ENCODE results near the gene TSPAN16.

DNA sequence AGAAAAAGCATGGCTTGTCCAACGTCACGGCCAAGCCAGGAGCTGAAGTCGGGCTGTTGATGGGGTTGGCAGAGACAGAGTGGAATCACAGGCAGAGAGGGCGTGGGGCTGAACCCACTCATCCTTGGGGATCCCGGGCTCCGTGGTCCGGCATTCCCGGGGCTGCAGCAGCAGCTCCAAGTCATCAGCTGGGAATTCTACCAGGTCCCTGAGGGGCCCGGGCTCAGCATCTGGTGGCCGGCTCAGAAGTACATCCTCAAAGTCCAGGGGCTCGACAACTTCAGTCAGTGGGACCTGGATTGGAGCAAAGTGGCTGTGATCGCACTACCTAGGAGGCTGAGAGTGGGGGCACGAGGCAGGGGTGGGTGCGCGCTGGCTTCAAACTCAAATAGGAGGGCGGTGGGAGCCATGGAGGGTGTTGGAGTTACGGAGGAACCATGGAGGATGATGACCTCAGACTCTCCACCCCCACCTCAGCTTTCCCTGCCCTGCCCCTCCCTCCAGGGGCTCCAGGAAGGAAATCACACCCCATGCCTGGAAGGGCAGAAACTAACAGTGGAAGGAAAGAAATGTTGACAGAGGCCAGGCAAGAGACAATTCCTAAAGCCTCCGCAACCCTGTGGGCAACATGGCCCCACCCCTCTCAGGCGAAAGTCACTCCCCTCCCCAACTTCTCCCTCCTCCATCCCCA, 43.1 kb upstream of the TSPAN16 start:
- TF ChIP-seq CTCF (IDR thresholded peaks at IDR 0.05) (no peak), POLR2A (IDR thresholded peaks at IDR 0.05) (no peak)
